ENCODE results near the gene PRICKLE4. TPM values are rescaled to one million over a fixed set of nuclear protein-coding genes. Genes with fewer than 3 reads are reported as not detected.
"Not testable (repeated sequence)": the region's sequence is repeated elsewhere in the genome, so short reads cannot be mapped to it uniquely, and the experiment has no call there.

PRICKLE4 gene
- total and polyA plus RNA-seq, 2 donors (not counting 1 experiment from before 2014, with no cell fraction given) = 0.60 TPM; not detected in 1

GRCh38 chr6:41763470-41763869 is 17.1 kb upstream of the PRICKLE4 start:
- Histone ChIP-seq H3K36me3 (replicated peaks in 1 of 2; ENCODE audit: control extremely low read depth in 1 of 2, control insufficient read depth in 1 of 2, extremely low read depth in 1 of 2, insufficient read depth in 2 of 2, low read length in 1 of 2) (no peaks in the 10 kb centered on the region), H3K79me2 (ENCODE audit: control insufficient read depth, insufficient read depth, low read length) (no peaks in the 10 kb centered on the region), H3K4me1 (ENCODE audit: control insufficient read depth in 2 of 2, insufficient read depth in 2 of 2, low read length in 2 of 2) (no peaks in the 10 kb centered on the region), H3K4me3 (ENCODE audit: control extremely low read depth in 1 of 5, extremely low read depth in 1 of 5, insufficient read depth in 1 of 5, low read depth in 2 of 5, low read length in 4 of 5) (no peak overlapping the region), H3K9ac (ENCODE audit: low read length) (no peak overlapping the region), H3K27ac (ENCODE audit: low read length in 2 of 2) (no peak overlapping the region), H4K20me1 (ENCODE audit: control insufficient read depth, insufficient read depth, low read length, poor library complexity, severe bottlenecking) (no peaks in the 10 kb centered on the region), H3K27me3 (replicated peaks in 1 of 4; ENCODE audit: control extremely low read depth in 1 of 4, control insufficient read depth in 3 of 4, insufficient read depth in 4 of 4, low read length in 3 of 4) (peaks cover 0 to 3% (median 0%) of the 10 kb centered on the region in 4 experiments), H2AFZ (ENCODE audit: insufficient read depth, low read depth, low read length, poor library complexity, severe bottlenecking) (no peak overlapping the region), H3K9me3 (ENCODE audit: control extremely low read depth in 1 of 3, control insufficient read depth in 2 of 3, insufficient read depth in 1 of 3, low read length in 2 of 3) (no peaks in the 10 kb centered on the region), H3K4me2 (replicated peaks; ENCODE audit: low read depth, low read length, poor library complexity, severe bottlenecking) (no peak overlapping the region)
- H3K27me3 Mint-ChIP-seq = peaks cover 3% of the 10 kb centered on the region
- no peaks in the 10 kb centered on the region for H3K9me3 Mint-ChIP-seq (ENCODE audit: insufficient read depth)
- H3K27ac Mint-ChIP-seq = no peak overlapping the region
- ChIA-PET POLR2A (interaction anchor here (0.5 to 0.7 kb wide), 2 partner anchors 15 to 63 kb away, joined by 4 to 7 read pairs; no protein-coding TSS in a partner anchor), CTCF (no interaction called here)
- intact Hi-C loops (cut with micrococcal nuclease) = no loop called here
- WGBS (ENCODE audit: insufficient coverage) = 15% methylated on average over 2 of the region's 2 CpGs
- no peak for ATAC-seq (ENCODE audit: low read depth)
- no peak for DNase-seq
- TF ChIP-seq EZH2 (IDR thresholded peaks at IDR 0.05; ENCODE audit: borderline replicate concordance, insufficient read depth, low read depth, low read length, poor library complexity, severe bottlenecking) = no peak
- TF ChIP-seq, protein P1, sequence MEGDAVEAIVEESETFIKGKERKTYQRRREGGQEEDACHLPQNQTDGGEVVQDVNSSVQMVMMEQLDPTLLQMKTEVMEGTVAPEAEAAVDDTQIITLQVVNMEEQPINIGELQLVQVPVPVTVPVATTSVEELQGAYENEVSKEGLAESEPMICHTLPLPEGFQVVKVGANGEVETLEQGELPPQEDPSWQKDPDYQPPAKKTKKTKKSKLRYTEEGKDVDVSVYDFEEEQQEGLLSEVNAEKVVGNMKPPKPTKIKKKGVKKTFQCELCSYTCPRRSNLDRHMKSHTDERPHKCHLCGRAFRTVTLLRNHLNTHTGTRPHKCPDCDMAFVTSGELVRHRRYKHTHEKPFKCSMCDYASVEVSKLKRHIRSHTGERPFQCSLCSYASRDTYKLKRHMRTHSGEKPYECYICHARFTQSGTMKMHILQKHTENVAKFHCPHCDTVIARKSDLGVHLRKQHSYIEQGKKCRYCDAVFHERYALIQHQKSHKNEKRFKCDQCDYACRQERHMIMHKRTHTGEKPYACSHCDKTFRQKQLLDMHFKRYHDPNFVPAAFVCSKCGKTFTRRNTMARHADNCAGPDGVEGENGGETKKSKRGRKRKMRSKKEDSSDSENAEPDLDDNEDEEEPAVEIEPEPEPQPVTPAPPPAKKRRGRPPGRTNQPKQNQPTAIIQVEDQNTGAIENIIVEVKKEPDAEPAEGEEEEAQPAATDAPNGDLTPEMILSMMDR (IDR thresholded peaks at IDR 0.05) = no peak
- H3K4me3 Mint-ChIP-seq = no peak overlapping the region
- no peaks in the 10 kb centered on the region for H3K4me1 Mint-ChIP-seq

DNA sequence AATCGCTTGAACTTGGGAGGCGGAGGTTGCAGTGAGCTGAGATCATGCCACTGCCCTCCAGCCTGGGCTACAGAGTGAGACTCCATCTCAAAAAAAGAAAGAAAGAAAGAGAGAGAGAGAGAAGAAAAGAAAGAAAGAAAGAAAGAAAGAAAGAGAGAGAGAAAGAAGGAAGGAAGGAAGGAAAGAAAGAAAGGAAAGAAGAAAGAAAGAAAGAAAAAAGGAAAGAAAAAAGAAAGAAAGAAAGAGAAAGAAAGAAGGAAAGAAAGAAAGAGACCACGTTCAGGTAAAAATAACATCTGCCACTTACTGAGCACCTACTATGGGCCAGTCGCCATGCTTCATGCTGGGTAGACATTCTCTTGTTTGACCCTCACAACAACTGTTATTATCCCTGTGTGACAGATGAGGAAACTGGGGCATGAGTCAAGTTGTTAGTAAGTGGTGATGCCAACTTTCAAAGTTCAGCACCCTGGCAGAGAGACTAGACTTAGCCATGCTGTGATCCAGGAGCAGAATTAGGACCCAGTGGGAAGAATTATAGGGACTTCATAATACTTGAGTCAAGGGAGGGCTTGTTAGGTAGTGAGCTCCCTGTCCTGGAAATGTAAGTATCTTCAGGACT is 14.4 kb upstream of the PRICKLE4 start:
- H3K9ac ChIP-seq (ENCODE audit: low read length); H3K4me3 Mint-ChIP-seq; H3K4me3 ChIP-seq (ENCODE audit: control extremely low read depth in 1 of 5, extremely low read depth in 1 of 5, insufficient read depth in 1 of 5, low read depth in 2 of 5, low read length in 4 of 5); H3K4me1 Mint-ChIP-seq; ATAC-seq (ENCODE audit: low read depth); H3K36me3 ChIP-seq (replicated peaks in 1 of 2; ENCODE audit: control extremely low read depth in 1 of 2, control insufficient read depth in 1 of 2, extremely low read depth in 1 of 2, insufficient read depth in 2 of 2, low read length in 1 of 2); H2AFZ ChIP-seq (ENCODE audit: insufficient read depth, low read depth, low read length, poor library complexity, severe bottlenecking); POLR2A ChIA-PET; H3K4me1 ChIP-seq (ENCODE audit: control insufficient read depth in 2 of 2, insufficient read depth in 2 of 2, low read length in 2 of 2); H3K9me3 ChIP-seq (ENCODE audit: control extremely low read depth in 1 of 3, control insufficient read depth in 2 of 3, insufficient read depth in 1 of 3, low read length in 2 of 3); H3K9me3 Mint-ChIP-seq (ENCODE audit: insufficient read depth); H3K27me3 Mint-ChIP-seq; H3K27ac Mint-ChIP-seq; CTCF ChIA-PET; H3K27ac ChIP-seq (ENCODE audit: low read length in 2 of 2); H3K79me2 ChIP-seq (ENCODE audit: control insufficient read depth, insufficient read depth, low read length); H3K27me3 ChIP-seq (replicated peaks in 1 of 4; ENCODE audit: control extremely low read depth in 1 of 4, control insufficient read depth in 3 of 4, insufficient read depth in 4 of 4, low read length in 3 of 4); intact Hi-C loops (cut with micrococcal nuclease); H3K4me2 ChIP-seq (replicated peaks; ENCODE audit: low read depth, low read length, poor library complexity, severe bottlenecking); DNase-seq; H4K20me1 ChIP-seq (ENCODE audit: control insufficient read depth, insufficient read depth, low read length, poor library complexity, severe bottlenecking): not testable (repeated sequence)
- WGBS (ENCODE audit: insufficient coverage) = 100% methylated on average over 1 of the region's 4 CpGs

Measured in B cell (primary cell).